Measurements from ENCODE around the gene KCTD4.
A peak's percentile ranks its signal among the peaks of the same experiment; 100 is the strongest.
"Not testable (repeated sequence)": the region's sequence is repeated elsewhere in the genome, so short reads cannot be mapped to it uniquely, and the experiment has no call there.

KCTD4 gene

DNA sequence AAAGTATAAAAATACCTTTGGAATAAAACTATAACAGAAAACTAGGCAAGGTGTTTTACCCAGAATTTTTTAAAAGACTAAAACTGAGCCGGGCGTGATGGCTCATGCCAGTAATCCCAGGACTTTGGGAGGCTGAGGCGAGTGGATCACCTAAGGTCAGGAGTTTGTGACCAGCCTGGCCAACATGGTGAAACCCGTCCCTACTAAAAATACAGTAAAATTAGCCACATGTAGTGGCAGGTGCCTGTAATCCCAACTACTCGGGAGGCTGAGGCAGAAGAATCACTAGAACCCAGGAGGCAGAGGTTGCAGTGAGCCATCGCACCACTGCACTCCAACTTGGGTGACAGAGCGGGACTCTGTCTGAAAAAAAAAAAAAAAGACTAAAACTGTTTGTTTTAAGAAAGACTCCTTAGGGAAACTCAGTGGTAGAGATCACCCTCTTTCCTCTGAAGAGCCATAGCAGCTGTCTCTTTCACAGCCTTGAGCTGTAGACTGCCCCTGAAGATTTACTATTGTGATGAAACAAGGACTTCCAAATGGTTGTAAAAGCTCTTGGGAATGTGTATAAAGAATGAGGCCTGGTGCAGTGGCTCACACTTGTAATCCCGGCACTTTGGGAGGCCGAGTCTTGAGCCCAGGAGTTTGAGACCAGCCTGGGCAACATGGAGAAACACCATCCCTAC, 14.7 kb upstream of the KCTD4 start:
- DNase-seq (no peak), ATAC-seq (no peak)

DNA sequence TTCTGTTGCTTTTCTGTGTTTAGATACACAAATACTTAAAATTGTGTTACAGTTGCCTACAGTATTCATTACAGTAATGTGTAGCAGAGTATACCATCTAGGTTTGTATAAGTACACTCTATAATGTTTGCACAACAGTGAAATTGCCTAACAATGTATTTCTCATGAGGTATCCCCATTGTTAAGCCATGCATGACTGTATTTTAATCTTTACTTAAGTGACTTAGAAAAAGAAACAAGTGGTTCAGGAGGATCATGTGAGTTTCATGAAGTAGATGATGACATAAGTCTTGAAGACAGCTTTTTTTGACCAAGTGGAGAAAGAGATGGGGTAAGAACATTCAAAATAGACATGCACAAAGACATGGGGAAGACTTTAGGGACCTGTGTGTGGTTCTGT, 8.4 kb upstream of the KCTD4 start:
- ATAC-seq = no peak

DNA sequence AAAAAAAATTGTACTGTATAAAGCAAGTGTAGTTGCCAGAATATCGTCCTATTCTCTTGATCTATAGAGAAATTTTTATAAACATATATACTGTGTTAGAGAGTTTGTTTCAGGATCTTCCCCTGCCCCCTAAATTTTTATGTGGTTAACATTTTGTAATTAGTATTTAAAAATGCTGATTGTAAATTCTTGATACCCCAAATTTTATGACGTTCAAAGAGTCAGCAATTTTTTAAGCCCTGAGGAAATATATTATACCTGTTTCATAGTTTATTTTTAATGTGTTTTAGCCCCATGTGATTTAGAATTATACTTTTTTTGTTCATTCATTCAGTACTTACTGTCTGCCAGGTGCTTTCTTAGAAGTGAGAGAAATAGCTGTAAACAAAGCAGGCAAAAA, 7.3 kb upstream of the KCTD4 start:
- ATAC-seq (no peak), DNase-seq (no peak)

More for the DNA sequence above, 8.4 kb upstream of the KCTD4 start:
- DNase-seq = no peak

DNA sequence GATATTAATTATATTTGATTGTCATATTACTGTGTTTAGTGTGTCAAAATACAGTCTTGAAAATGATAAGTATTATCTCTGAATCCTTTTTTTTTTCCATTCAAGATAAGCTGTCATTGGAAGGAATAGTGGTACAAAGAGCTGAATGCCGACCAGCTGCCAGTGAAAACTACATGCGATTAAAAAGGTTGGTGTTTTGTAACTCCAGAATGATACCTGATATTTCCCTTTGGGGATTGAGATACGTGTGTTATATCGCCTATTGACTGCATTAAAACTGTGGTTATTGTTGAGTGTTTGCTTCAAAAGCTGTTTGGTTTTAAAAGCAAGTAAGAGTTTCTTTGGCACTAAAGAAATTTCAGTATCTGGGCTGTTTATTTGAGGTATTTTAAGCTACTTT, 6.5 kb upstream of the KCTD4 start:
- no peak for ATAC-seq
- DNase-seq = no peak

DNA sequence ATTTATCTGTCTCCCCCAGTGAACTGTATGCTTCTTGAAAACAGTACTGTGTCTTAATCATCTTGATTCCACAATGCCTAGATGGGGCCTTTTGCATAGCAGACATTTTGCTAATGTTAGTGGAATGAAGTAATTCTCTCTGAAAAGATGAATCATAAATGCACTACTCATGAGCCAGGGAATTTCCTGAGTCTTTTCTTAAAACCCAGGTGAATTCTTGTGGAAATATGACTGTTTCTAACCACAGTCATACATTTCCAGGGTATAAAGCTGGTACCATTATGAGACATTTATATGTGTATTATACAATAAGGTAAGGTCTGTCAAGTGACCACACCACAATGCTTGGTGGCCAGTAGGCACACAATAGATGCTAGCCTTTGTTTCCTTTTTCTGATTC, 5.5 kb upstream of the KCTD4 start:
- no peak for DNase-seq
- ATAC-seq = peak; percentile 93

DNA sequence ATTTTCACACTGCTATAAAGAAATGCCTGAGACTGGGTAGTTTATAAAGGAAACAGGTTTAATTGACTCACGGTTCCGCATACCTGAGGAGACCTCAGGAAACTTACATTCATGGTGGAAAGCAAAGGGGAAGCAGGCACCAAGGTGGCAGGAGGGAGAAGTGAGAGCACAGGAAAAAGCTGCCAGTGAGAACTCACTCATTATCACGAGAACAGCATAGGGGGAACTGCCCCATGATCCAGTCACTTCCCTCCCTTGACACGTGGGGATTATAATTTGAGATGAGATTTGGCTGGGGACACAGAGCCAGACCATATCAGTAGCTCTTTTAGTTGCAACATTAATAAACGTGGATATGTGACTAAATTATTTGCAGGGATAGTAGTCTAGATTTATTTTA, 4.3 kb upstream of the KCTD4 start:
- DNase-seq = no peak
- ATAC-seq = no peak

DNA sequence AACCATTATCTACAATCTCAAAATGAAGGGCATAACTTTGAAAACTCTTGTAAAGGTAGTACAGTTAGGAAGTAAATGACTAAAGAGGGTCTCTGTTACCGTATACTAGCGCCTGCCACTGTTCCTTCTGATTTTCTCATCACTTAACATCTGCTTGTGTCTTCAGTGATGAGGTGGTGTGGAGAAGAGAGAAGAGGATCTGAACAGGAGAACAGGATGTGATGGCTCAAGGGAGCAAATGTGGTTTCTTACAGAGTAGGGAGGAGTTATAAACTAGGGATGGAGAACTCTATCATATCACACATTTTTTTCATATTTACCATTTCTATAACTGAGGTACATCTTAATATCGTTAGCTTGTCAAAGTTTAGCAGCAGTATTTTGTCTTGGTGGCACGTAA, 1.1 kb downstream of the KCTD4 start:
- ATAC-seq (no peak), DNase-seq (no peak)

DNA sequence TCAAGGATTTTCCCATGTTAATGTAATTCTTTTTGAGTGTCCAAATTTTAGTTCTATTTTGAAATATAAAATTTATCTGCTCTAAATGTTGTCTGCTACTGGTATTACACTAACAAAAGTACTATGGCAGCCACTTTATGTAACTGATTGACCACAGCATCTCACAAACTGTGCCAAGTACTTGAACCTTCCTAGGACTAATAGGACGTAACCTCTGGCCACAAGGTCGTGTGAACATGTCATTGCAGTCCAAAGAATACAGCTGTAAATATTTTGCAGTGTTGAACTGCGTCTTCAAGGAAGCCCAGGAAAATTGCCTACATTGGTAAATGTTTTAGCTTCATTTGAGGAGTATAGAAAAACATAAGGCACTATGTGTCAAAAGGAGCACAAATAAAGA, 1.9 kb downstream of the KCTD4 start:
- no peak for ATAC-seq
- no peak for DNase-seq

DNA sequence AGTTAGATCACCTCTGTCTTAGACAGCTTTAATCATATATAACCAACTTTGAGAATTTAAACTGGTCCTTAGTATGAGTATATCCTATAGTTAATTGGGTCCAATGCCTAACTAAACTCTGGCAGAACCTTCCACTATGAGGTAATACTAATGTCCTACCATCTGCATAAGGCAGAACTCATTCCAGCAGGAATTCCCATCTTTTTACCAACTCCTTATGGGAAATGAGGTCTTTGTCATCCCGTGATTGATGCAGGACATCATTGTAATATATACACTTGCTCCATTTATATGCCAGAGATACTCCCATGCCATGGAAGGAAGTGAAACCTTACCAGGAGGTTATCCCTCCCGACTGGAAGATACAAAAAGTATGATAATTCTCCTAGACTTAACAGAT, 2.8 kb downstream of the KCTD4 start:
- no peak for ATAC-seq

DNA sequence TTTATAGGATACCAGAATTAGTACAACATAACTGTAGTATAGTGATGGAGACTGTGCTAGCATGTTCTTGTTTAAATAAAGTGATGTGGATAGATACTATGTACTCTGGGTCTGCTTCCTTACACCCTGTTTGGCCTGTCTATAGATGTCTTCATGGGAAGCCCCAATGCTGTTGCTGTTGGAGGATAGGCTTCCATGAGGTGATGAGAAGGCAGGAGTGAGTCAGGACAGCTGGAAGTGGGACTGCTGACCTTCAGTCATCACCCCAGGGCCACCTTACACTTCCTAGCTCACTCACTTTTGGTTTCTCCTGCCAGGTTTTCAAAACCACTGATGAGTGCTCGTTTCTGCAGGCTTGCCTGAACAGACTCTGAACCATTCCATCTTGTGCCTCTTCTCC, 4.2 kb downstream of the KCTD4 start:
- ATAC-seq (peak; percentile 68), DNase-seq (no peak)

More for the DNA sequence above, 2.8 kb downstream of the KCTD4 start:
- no peak for DNase-seq

DNA sequence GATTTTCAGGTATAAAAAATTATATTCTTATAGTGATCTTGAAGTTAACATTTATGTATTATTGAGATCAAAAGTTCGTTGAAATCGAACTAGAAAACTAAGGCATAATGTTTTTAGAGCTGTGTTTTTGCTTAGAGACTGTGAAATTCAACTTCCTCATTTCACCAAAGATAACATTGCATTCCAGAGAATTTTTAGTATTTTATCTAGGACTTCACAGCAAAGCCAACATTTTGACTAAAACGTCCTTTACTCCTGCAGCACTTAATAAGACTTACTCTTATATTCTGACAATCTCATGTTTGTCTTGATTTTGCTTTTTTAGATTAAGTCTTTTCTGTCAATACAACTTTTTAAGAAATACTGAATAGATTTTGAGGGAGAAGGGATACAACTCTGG, 4.7 kb downstream of the KCTD4 start:
- DNase-seq (no peak), ATAC-seq (no peak)

DNA sequence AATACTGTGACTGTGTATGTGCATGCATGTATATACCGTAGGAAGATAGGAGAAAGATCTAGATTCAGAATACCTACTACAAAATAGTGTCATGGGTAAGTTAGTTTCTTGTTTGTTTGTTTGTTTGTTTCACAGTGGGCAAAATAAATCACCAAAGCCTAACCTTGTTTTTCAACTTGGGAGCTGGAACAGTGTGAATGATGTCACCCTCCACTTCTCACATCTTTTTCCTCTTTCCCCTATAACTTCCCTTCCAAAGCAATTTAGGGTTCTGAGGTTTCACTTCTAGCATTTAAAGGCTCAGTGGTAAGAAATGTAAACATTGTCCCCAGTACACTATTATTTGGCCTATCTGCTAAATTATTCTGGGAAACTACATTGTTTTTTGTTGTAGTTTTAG, 5.4 kb downstream of the KCTD4 start:
- DNase-seq = no peak
- no peak for ATAC-seq

DNA sequence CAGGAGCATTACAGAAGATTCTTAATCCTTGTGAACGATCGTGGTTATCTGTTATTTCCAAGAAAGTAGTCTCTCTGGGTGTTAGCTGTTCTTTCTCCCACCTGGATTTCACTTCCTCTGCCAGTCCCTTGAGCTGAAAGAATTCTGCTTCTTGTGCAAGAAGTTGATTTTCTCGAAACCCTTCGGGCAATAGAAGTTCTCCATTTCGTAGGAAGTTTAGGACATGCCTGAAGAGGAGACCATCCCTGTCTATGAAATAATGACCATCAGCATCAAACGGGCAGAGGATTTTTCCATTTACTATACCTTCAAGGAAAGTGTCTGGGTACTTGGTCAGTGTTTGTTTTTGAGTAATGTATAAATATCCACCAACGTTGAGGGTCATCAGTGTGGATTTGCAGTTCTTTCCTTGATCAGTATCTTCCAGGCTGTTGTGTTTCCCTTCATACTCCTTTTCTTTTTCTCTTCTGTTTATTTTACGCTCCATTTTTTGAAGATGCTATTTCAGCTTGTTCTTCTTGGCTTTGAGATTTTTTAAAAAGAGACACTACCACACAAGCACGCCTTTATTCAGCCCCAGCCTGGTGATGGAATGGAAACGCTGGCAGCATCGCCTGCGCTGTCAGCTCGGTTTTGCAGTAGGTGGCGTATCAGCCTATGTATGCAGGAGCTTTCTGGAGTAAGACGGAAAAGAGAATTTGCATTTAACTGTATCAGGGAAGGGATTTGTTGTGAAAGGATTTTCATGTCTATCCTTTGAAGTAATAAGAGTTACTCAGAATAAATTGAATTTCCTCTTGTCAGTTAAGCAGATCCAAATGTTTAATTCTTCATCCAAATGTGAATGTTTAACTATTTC, 6.5 kb downstream of the KCTD4 start:
- no peak for DNase-seq

DNA sequence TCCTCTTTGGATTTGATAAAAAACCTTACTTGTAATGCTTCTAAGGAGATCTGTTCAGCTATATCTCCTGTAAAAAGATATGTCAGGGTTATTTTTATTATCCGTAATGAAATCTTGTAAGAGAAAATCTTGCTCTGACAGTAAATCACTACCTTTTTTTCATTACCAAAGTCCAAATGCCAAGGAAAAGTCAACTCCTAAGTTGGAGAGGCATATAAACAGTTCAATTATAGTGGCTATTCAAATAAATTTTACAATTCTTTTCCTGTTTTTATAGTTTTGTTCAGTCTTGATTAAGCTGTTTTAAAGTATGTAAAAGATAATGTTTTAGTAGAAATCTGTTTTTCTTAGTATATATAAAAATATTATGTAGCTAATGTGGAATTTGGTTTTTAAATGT, 9.0 kb downstream of the KCTD4 start:
- no peak for ATAC-seq
- DNase-seq = no peak

More for the DNA sequence above, 6.5 kb downstream of the KCTD4 start:
- no peak for ATAC-seq

DNA sequence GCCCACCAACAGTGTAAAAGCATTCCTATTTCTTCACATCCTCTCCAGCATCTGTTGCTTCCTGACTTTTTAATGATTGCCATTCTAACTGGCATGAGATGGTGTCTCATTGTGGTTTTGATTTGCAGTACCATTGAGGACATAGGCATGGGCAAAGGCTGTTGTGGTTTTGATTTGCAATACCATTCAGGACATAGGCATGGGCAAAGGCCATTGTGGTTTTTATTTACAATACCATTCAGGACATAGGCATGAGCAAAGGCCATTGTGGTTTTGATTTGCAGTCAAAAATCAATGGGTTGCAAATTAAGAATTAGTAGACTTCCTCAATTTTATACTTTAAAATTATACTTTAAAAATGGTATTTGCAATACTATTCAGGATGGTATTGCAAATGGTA, 11.3 kb downstream of the KCTD4 start:
- DNase-seq, ATAC-seq: not testable (repeated sequence)

DNA sequence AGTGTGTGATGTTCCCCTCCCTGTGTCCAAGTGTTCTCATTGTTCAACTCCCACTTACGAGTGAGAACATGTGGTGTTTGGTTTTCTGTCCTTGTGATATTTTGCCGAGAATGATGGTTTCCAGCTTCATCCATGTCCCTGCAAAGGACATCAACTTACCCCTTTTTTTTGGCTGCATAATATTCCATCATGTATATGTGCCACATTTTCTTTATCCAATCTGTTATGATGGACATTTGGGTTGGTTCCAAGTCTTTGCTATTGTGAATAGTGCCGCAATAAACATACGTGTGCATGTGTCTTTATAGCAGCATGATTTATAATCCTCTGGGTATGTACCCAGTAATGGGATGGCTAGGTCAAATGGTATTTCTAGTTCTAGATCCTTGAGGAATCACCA, 11.8 kb downstream of the KCTD4 start:
- ATAC-seq, DNase-seq: not testable (repeated sequence)

DNA sequence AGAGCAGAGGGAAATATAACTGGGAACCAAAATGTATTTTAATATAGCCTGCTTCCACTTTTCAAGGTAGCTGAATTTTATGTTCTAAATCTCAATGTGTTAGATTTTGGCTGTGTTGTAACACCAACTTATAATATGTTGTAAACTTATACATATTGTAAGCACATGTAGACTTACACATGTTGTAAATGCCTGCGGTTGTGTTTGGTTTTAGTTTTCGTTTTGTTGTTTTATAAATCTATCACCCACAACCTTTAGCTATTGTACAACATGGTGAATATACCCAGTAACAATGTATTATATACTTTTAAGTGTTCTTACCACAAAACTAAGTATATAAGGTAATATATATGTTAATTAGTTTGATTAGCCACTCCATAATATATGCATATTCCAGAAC, 15.6 kb downstream of the KCTD4 start:
- DNase-seq (no peak), ATAC-seq (no peak)

DNA sequence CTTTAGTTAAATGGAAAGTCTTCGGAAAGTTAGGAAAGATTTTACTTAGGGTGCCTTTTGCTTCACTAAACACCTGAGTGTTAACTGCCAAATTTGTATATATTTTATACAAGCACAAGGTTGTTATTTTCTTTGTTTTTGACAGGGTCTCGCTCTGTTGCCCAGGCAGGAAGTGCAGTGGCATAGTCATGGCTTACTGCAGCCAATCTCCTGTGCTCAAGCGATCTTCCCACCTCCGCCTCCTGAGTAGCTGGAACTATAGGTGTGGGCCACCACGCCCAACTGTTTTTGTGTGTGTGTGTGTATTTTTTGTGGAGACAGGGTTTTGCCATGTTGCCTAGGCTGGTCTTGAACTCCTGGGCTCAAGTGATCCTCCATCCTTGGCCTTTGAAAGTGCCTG, 16.2 kb downstream of the KCTD4 start:
- no peak for DNase-seq

DNA sequence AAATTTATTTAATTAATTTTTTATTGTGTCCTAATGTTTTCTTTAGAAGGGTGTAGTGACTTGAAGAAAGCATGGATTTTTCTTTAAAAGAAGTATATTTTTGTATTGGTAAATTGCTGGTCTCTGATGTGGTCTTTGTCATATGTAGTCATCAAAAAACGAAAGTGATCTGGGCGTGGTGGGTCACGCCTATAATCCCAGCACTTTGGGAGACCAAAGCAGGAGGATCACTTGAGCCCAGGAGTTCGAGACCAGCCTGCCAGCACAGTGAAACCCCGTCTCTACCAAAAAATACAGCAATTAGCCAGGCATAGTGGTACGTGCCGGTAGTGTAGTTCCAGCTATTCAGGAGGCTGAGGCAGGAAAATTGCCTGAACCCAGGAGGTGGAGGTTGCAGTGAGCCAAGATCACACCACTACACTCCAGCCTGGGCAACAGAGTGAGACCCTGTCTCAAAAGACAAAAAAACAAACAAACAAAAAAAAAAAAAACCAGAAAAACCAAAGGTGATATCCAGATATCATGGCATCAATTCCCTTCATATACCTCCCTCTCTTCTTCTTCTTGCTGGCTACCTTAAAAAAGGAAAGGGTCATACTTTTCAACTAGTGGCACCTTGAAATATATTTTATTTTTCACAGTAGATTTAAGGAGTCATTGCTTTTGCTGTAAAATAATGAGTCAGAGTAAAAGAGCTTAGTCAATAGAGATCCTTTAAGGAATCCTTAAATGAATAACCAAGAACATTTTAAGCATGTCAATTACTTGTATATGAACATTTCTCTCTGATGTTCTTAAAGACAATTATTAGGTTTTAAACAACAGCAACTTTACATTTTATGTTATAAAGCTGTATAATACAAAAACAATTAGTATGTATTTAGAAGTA, 19.9 kb downstream of the KCTD4 start:
- ATAC-seq (no peak), DNase-seq (no peak)

More for the DNA sequence above, 16.2 kb downstream of the KCTD4 start:
- no peak for ATAC-seq

DNA sequence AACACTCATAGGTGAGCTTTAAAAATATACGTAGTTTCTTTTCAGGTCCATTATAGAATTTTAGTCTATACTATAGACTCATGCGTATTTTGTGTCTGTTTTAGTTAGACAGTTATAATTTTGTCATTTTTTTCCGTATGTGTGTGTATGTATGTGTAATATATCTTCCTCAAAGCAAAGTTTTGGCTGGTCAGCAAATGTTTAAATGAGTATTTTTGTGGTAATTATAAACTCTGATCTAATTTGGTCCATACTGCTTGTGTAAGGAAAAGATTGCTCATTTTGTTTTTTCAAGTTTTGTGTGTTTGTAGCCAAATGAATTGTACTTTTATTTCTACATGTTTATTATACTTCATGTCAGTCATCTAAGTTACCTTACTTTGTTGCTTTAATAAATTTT, 20.5 kb downstream of the KCTD4 start:
- no peak for ATAC-seq
- no peak for DNase-seq

DNA sequence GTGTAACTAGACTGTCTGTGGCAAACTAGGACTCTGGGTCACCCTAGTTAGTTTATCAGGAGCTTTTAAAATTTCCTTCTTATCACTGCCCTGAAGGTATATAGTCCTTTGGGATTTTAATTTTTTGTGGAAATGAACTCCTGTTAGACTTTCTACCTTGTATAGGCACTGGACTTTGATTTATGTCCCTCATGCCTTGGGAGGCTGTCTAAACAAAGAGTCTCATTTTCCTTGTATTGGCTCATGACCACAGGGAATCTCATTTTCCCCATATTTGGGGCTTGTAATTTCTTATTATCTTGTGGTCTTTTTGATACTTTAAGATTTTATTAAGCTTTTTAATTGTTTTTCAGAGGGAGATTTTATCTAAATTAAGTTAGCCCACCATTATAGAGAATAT, 21.4 kb downstream of the KCTD4 start:
- no peak for ATAC-seq
- no peak for DNase-seq

DNA sequence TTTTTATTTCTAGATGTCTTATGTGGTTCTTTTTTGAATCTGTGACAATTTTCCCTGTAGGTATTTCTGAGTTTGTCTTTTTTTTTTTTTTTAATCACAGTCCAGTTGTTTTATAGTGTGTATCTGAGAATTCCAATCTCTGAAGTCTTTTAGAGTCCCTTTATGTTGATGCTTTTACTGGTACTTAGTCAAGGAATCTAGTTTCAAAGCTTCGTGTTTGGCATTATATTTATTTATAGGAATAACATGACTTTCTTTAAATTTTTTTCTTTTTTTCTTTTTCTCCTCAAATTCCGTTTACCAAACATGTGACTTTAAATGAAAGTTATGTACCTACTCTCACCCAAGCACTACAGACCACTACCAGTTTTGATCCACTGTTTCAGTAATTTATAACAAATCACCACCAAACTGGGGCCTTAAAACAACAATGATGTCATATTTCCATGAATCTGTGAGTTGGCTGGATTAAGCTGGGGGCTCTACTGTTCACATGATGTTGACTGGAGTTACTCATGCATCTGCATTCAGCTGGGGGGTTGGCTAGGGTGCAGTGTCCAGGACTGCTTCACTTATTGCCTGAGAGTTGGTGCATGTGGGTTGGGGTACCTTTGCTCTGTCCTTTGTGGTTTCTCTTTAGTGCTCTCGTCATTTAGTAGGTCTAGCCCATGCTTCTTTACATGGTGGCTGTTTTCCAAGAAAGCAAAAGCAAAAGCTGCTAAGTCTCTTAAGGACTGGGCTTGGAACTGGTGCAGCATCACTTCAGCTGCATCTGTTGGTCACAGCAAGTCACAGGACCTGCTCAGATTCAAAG, 22.3 kb downstream of the KCTD4 start:
- DNase-seq (no peak), ATAC-seq (peak; percentile 86)

Measured in stimulated activated naive CD8-positive, alpha-beta T cell treated with anti-CD3 and anti-CD28 coated beads, Interleukin-15, Interleukin-2, amounts not matched to agents 100 U/mL and 50 U/mL, for 24 hours (primary cell).